ENCODE data around the gene SRGAP3.

The SRGAP3 gene

GRCh38 chr3:9231471-9231870 is 18.0 kb downstream of the SRGAP3 start:
- H3K9me2 ChIP-seq (ENCODE audit: low read depth, low read length), result no peaks in the 10 kb centered on the region
- H3K9me3 ChIP-seq (ENCODE audit: low read length), result no peaks in the 10 kb centered on the region
- no peak overlapping the region for H2AFZ ChIP-seq (ENCODE audit: low read length)
- no peak overlapping the region for H3K4me3 ChIP-seq (ENCODE audit: low read depth, low read length, poor library complexity, severe bottlenecking)
- H3K4me2 ChIP-seq (ENCODE audit: low read length), result no peak overlapping the region
- no peaks in the 10 kb centered on the region for H3K79me2 ChIP-seq (ENCODE audit: insufficient read depth, low read length)
- no peaks in the 10 kb centered on the region for H3K36me3 ChIP-seq (ENCODE audit: insufficient read depth, low read length)
- H3K27me3 ChIP-seq (ENCODE audit: insufficient read depth, low read length), result peaks cover 12% of the 10 kb centered on the region; the same call in 1 of the 2 replicates
- H3K4me1 ChIP-seq (ENCODE audit: insufficient read depth, low read length, severe bottlenecking), result no peaks in the 10 kb centered on the region
- H3K27ac ChIP-seq (ENCODE audit: low read depth, low read length, poor library complexity, severe bottlenecking), result no peak overlapping the region
- no peak overlapping the region for H3K9ac ChIP-seq (ENCODE audit: low read length)
- H3F3A ChIP-seq (ENCODE audit: insufficient read depth, low read length), result no peaks in the 10 kb centered on the region
- no peaks in the 10 kb centered on the region for H4K20me1 ChIP-seq (ENCODE audit: insufficient read depth, low read length)
- TF ChIP-seq CTCF (IDR thresholded peaks at IDR 0.05; ENCODE audit: low read length) (no peak), EZH2 (IDR thresholded peaks at IDR 0.05; ENCODE audit: borderline replicate concordance, low read length) (no peak)

GRCh38 chr3:9231006-9231405 is 18.4 kb downstream of the SRGAP3 start:
- Histone ChIP-seq H3K4me3 (ENCODE audit: low read depth, low read length, poor library complexity, severe bottlenecking) (no peak overlapping the region), H3K4me2 (ENCODE audit: low read length) (no peak overlapping the region), H3K9me2 (ENCODE audit: low read depth, low read length) (no peaks in the 10 kb centered on the region), H3K36me3 (ENCODE audit: insufficient read depth, low read length) (no peaks in the 10 kb centered on the region), H3K9ac (ENCODE audit: low read length) (no peak overlapping the region), H2AFZ (ENCODE audit: low read length) (no peak overlapping the region), H4K20me1 (ENCODE audit: insufficient read depth, low read length) (no peaks in the 10 kb centered on the region), H3K9me3 (ENCODE audit: low read length) (no peaks in the 10 kb centered on the region), H3K27ac (ENCODE audit: low read depth, low read length, poor library complexity, severe bottlenecking) (no peak overlapping the region), H3F3A (ENCODE audit: insufficient read depth, low read length) (no peaks in the 10 kb centered on the region), H3K4me1 (ENCODE audit: insufficient read depth, low read length, severe bottlenecking) (no peaks in the 10 kb centered on the region), H3K79me2 (ENCODE audit: insufficient read depth, low read length) (no peaks in the 10 kb centered on the region), H3K27me3 (ENCODE audit: insufficient read depth, low read length) (peaks cover 12% of the 10 kb centered on the region; the same call in 1 of the 2 replicates)
- TF ChIP-seq EZH2 (IDR thresholded peaks at IDR 0.05; ENCODE audit: borderline replicate concordance, low read length) (no peak), CTCF (IDR thresholded peaks at IDR 0.05; ENCODE audit: low read length) (no peak)

GRCh38 chr3:9230596-9230995 is 18.9 kb downstream of the SRGAP3 start:
- Histone ChIP-seq H3K27me3 (ENCODE audit: insufficient read depth, low read length) (peaks cover 12% of the 10 kb centered on the region; the same call in 1 of the 2 replicates), H3K4me2 (ENCODE audit: low read length) (no peak overlapping the region), H3K9me2 (ENCODE audit: low read depth, low read length) (no peaks in the 10 kb centered on the region), H3K36me3 (ENCODE audit: insufficient read depth, low read length) (no peaks in the 10 kb centered on the region), H2AFZ (ENCODE audit: low read length) (no peak overlapping the region), H3K79me2 (ENCODE audit: insufficient read depth, low read length) (no peaks in the 10 kb centered on the region), H3K9ac (ENCODE audit: low read length) (no peak overlapping the region), H4K20me1 (ENCODE audit: insufficient read depth, low read length) (no peaks in the 10 kb centered on the region), H3K27ac (ENCODE audit: low read depth, low read length, poor library complexity, severe bottlenecking) (no peak overlapping the region), H3F3A (ENCODE audit: insufficient read depth, low read length) (no peaks in the 10 kb centered on the region), H3K9me3 (ENCODE audit: low read length) (no peaks in the 10 kb centered on the region), H3K4me3 (ENCODE audit: low read depth, low read length, poor library complexity, severe bottlenecking) (no peak overlapping the region), H3K4me1 (ENCODE audit: insufficient read depth, low read length, severe bottlenecking) (no peaks in the 10 kb centered on the region)
- TF ChIP-seq CTCF (IDR thresholded peaks at IDR 0.05; ENCODE audit: low read length), result no peak
- no peak for TF ChIP-seq EZH2 (IDR thresholded peaks at IDR 0.05; ENCODE audit: borderline replicate concordance, low read length)
